ENCODE data around the gene RIPPLY3.

GRCh38 chr21:36989699-36990507 is 16.6 kb upstream of the RIPPLY3 start:
- TF ChIP-seq SIN3A (IDR thresholded peaks at IDR 0.05; ENCODE audit: borderline replicate concordance, insufficient read depth, low read length): no peak; the same call in 1 of the 2 replicates
- no peak for TF ChIP-seq TAF1 (IDR thresholded peaks at IDR 0.05; ENCODE audit: borderline replicate concordance, insufficient read depth, low read length)
- TF ChIP-seq REST (IDR thresholded peaks at IDR 0.05; ENCODE audit: insufficient read depth in 1 of 2, low read depth in 2 of 2, low read length in 2 of 2): 0 out of 4 replicates have a peak, but pooled peaks have one; percentile 6 to 14
- TF ChIP-seq POLR2AphosphoS5 (IDR thresholded peaks at IDR 0.05; ENCODE audit: low read depth, low read length): peak; percentile 66; the same call in 1 of the 2 replicates

Measured in PFSK-1 (cell line).